GM12878 (cell line): ENCODE measurements around the gene BOLA1. TPM values are rescaled to one million over a fixed set of nuclear protein-coding genes. Genes with fewer than 3 reads are reported as not detected.

Experiments
- ATF3 ChIP-seq: IDR thresholded peaks from 2 replicates; pipeline ENCODE4 v1.6.1; 2011; ENCODE audit warnings: low read depth, mild to moderate bottlenecking, low read length, moderate library complexity, borderline replicate concordance; ENCODE audit errors: extremely low read depth
- ATF7 ChIP-seq: fragments of 450-650 bp; IDR thresholded peaks from 2 replicates; pipeline ENCODE4 v1.6.1; 2016; ENCODE audit warnings: low read depth, mild to moderate bottlenecking
- CTCF ChIP-seq, 3 experiments: IDR thresholded peaks in 2 of 3; conservative IDR thresholded peaks in 1 of 3; 2 replicates each; pipeline ENCODE4 v1.5.1; 2011; ENCODE audit warnings: low read depth in 3 of 3, low read length in 3 of 3, mild to moderate bottlenecking in 3 of 3, control low read depth in 2 of 3, moderate library complexity in 2 of 3, inconsistent platforms in 1 of 3, mixed read lengths in 1 of 3; ENCODE audit not compliant: control insufficient read depth in 2 of 3, insufficient read depth in 1 of 3; ENCODE audit errors: extremely low read depth in 1 of 3
- E4F1 ChIP-seq: fragments of 450-650 bp; IDR thresholded peaks from 2 replicates; pipeline ENCODE4 v1.6.1; 2018; ENCODE audit warnings: borderline replicate concordance, mild to moderate bottlenecking; ENCODE audit not compliant: partially characterized antibody
- EZH2 ChIP-seq: IDR thresholded peaks from 2 replicates; pipeline ENCODE4 v1.6.1; 2012; ENCODE audit warnings: low read depth, mild to moderate bottlenecking, control low read depth, inconsistent platforms, low read length, borderline replicate concordance; ENCODE audit not compliant: control insufficient read depth
- MAX ChIP-seq: IDR thresholded peaks from 2 replicates; pipeline ENCODE4 v1.6.1; 2012; ENCODE audit warnings: low read depth, low read length, improper control_type of control experiment
- MEF2A ChIP-seq: IDR thresholded peaks from 2 replicates; pipeline ENCODE4 v1.6.1; 2011; ENCODE audit warnings: low read depth, mild to moderate bottlenecking, low read length, moderate library complexity; ENCODE audit not compliant: insufficient read depth
- MEF2B ChIP-seq: fragments of 450-650 bp; IDR thresholded peaks from 2 replicates; pipeline ENCODE4 v1.6.1; 2018; ENCODE audit warnings: mild to moderate bottlenecking, moderate library complexity; ENCODE audit not compliant: partially characterized antibody, poor library complexity, severe bottlenecking
- MLLT1 ChIP-seq: fragments of 450-650 bp; IDR thresholded peaks from 2 replicates; pipeline ENCODE4 v1.6.1; 2016; ENCODE audit warnings: mild to moderate bottlenecking
- MYC ChIP-seq: IDR thresholded peaks from 2 replicates; pipeline ENCODE4 v1.6.1; 2011; ENCODE audit warnings: mild to moderate bottlenecking, low read length, moderate library complexity, inconsistent platforms; ENCODE audit not compliant: insufficient read depth, insufficient replicate concordance, insufficient read length, severe bottlenecking
- RB1 ChIP-seq: fragments of 450-650 bp; formaldehyde crosslinking; IDR thresholded peaks from 2 replicates; pipeline ENCODE4 v1.6.1; 2017; ENCODE audit warnings: mild to moderate bottlenecking, borderline replicate concordance
- RELA ChIP-seq: fragments of 450-650 bp; IDR thresholded peaks from 2 replicates; pipeline ENCODE4 v1.8.0; 2014; ENCODE audit warnings: borderline replicate concordance; ENCODE audit not compliant: partially characterized antibody
- SIX5 ChIP-seq: IDR thresholded peaks from 2 replicates; pipeline ENCODE4 v1.6.1; 2011; ENCODE audit warnings: mild to moderate bottlenecking, low read depth, low read length, moderate library complexity; ENCODE audit not compliant: severe bottlenecking
- SKIL ChIP-seq: fragments of 450-650 bp; IDR thresholded peaks from 2 replicates; pipeline ENCODE4 v1.6.1; 2017; ENCODE audit warnings: mild to moderate bottlenecking, low read depth, inconsistent platforms; ENCODE audit not compliant: poor library complexity, severe bottlenecking
- SREBF1 ChIP-seq: IDR thresholded peaks from 2 replicates; pipeline ENCODE4 v1.6.1; 2012; ENCODE audit warnings: mild to moderate bottlenecking, low read length
- STAT3 ChIP-seq: IDR thresholded peaks from 2 replicates; pipeline ENCODE4 v1.6.1; 2011; ENCODE audit warnings: low read depth, low read length, improper control_type of control experiment
- TAF1 ChIP-seq: IDR thresholded peaks from 2 replicates; pipeline ENCODE4 v1.6.1; 2011; ENCODE audit warnings: mild to moderate bottlenecking, low read depth, low read length, borderline replicate concordance
- WRNIP1 ChIP-seq: IDR thresholded peaks from 2 replicates; pipeline ENCODE4 v1.6.1; 2011; ENCODE audit warnings: low read depth, low read length, improper control_type of control experiment, borderline replicate concordance
- polyA plus RNA-seq, 11 experiments: library from polyadenylated mRNA; depleted of rRNA in 4 of 11; unstranded in 6 of 11; stranded (reverse) in 5 of 11; fragments of >200 nt; fragmentation: Nextera tagmentation in 4 of 11; fragmentation: Illumina TruSeq in 1 of 11; extraction: Ambion mirVana in 4 of 11; extraction: Trizol in 1 of 11; gene quantifications; 1 replicate in 1 of 11; 2 replicates in 10 of 11; pipeline versions ENCODE4 v1.2.1 to v1.2.3, GENCODE V29; 2011 to 2016; ENCODE audit warnings: inconsistent platforms in 2 of 11, missing spikeins in 2 of 11, low read depth in 1 of 11
- total RNA-seq, 4 experiments: library from RNA; depleted of rRNA in 3 of 4; stranded (reverse); fragments of >200 nt in 3 of 4; fragmentation: Illumina TruSeq in 1 of 4; extraction: Trizol in 1 of 4; gene quantifications; 2 replicates each; pipeline versions ENCODE4 v1.2.1 to v1.2.3, GENCODE V29; 2013 to 2021

Gene BOLA1
- total and polyA plus RNA-seq, 10 of the 15 experiments (the other 5 are each of a cell fraction or from before 2014, with no cell fraction given) = 0.74 to 18.7 (median 11.3) TPM

GRCh38 chr1:149899460-149900284, at the start of gene BOLA1 (continued):
- TF ChIP-seq ATF3 (peak; percentile 98), MEF2B (peak; percentile 30), MYC (peak; percentile 24), RELA (peak; percentile 41), MEF2A (no peak), SIX5 (peak; percentile 98), STAT3 (no peak), SKIL (no peak), WRNIP1 (no peak), RB1 (peak; percentile 93; the same call in 1 of the 2 replicates), EZH2 (no peak), ATF7 (0 out of 2 replicates have a peak, but pooled peaks have one; percentile 19), MLLT1 (0 out of 2 replicates have a peak, but pooled peaks have one; percentile 40), MAX (peak; percentile 94), CTCF (IDR thresholded peaks at IDR 0.05 in 2 of 3, conservative IDR thresholded peaks at IDR 0.05 in 1 of 3; ENCODE audit: control insufficient read depth in 2 of 3, extremely low read depth in 1 of 3, insufficient read depth in 1 of 3, low read depth in 3 of 3, low read length in 3 of 3) (no peak), E4F1 (no peak), SREBF1 (peak; percentile 90), TAF1 (peak; percentile 50; the same call in 1 of the 2 replicates)
